SU-DHL-6 (cell line): ENCODE results near the gene PCDHGA4.
A peak's percentile ranks its signal among the peaks of the same experiment; 100 is the strongest.

Experiments used
- H2AFZ ChIP-seq: fragments of 200-600 bp; sonication (generic); 2 replicates; pipeline ENCODE4 v1.6.1; 2014; ENCODE audit warnings: low read depth, mild to moderate bottlenecking, moderate library complexity, mixed read lengths, antibody characterized with exemption, low read length; ENCODE audit not compliant: severe bottlenecking
- H3F3A ChIP-seq: fragments of 200-600 bp; shearing (Covaris generic); 2 replicates; pipeline ENCODE4 v1.6.0; 2016; ENCODE audit warnings: antibody characterized with exemption, mild to moderate bottlenecking; ENCODE audit not compliant: insufficient read depth
- H3K27ac ChIP-seq: fragments of 200-600 bp; sonication (generic); 2 replicates; pipeline ENCODE4 v1.5.1; 2016; ENCODE audit warnings: low read depth, mild to moderate bottlenecking, low read length, moderate library complexity, mixed read lengths
- H3K27me3 ChIP-seq: fragments of 200-600 bp; sonication (generic), shearing (Covaris generic); 2 replicates; pipeline ENCODE4 v1.6.0; 2014; ENCODE audit warnings: mild to moderate bottlenecking, low read length
- H3K36me3 ChIP-seq: fragments of 200-600 bp; sonication (generic); 2 replicates; pipeline ENCODE4 v1.6.1; 2014; ENCODE audit warnings: mild to moderate bottlenecking, low read length, mixed read lengths
- H3K4me2 ChIP-seq: fragments of 300-600, 200-600 bp; shearing (Covaris generic), sonication (generic); 2 replicates; pipeline ENCODE4 v1.6.0; 2014; ENCODE audit warnings: low read length, low read depth, mild to moderate bottlenecking; ENCODE audit not compliant: poor library complexity, severe bottlenecking
- H3K4me3 ChIP-seq: fragments of 200-600 bp; sonication (generic); 2 replicates; pipeline ENCODE4 v1.5.1; 2014; ENCODE audit warnings: antibody characterized with exemption, low read length, mild to moderate bottlenecking, mixed read lengths; ENCODE audit not compliant: insufficient read depth, poor library complexity, severe bottlenecking
- H3K79me2 ChIP-seq: fragments of 200-600 bp; sonication (generic); 2 replicates; pipeline ENCODE4 v1.6.1; 2014; ENCODE audit warnings: mild to moderate bottlenecking, low read length, moderate library complexity; ENCODE audit not compliant: insufficient read depth
- H3K9ac ChIP-seq: fragments of 200-600 bp; sonication (generic); 2 replicates; pipeline ENCODE4 v1.7.0; 2014; ENCODE audit warnings: mild to moderate bottlenecking, low read length
- H3K9me2 ChIP-seq: fragments of 200-600 bp; sonication (generic); replicated peaks from 2 replicates; pipeline ENCODE4 v1.6.1; 2014; ENCODE audit warnings: low read length; ENCODE audit not compliant: insufficient read depth
- H3K9me3 ChIP-seq: fragments of 200-600 bp; sonication (generic); 2 replicates; pipeline ENCODE4 v1.6.1; 2014; ENCODE audit warnings: low read length, mixed read lengths; ENCODE audit not compliant: insufficient read depth
- H4K20me1 ChIP-seq: fragments of 200-600 bp; sonication (generic); 2 replicates; pipeline ENCODE4 v1.6.1; 2014; ENCODE audit warnings: low read depth, mild to moderate bottlenecking, antibody characterized with exemption, low read length, moderate library complexity, mixed read lengths
- CTCF ChIP-seq: fragments of 200-600 bp; sonication (generic); IDR thresholded peaks from one replicate; pipeline ENCODE4 v1.5.1; 2017; ENCODE audit warnings: antibody characterized with exemption, mild to moderate bottlenecking, low read length, moderate library complexity; ENCODE audit not compliant: insufficient read depth, poor library complexity, severe bottlenecking
- EZH2phosphoT487 ChIP-seq: fragments of 200-600 bp; sonication (generic), shearing (Covaris generic); conservative IDR thresholded peaks from 2 replicates; pipeline ENCODE4 v1.6.1; 2018; ENCODE audit warnings: mild to moderate bottlenecking, antibody characterized with exemption, low read length, moderate library complexity, mixed read lengths

PCDHGA4 gene

GRCh38 chr5:141322261-141322660, 32.6 kb upstream of the PCDHGA4 start:
- Histone ChIP-seq H2AFZ (no peak overlapping the region), H3F3A (peaks cover 3% of the 10 kb centered on the region; the same call in 1 of the 2 replicates), H3K27me3 (no peaks in the 10 kb centered on the region), H4K20me1 (0 out of 2 replicates have a peak, but pooled peaks cover 5% of the 10 kb centered on the region), H3K9me2 (no peaks in the 10 kb centered on the region), H3K27ac (peak overlapping the region; percentile 25; the same call in 1 of the 2 replicates), H3K9ac (no peak overlapping the region), H3K36me3 (peaks cover 24% of the 10 kb centered on the region), H3K9me3 (peaks cover 22% of the 10 kb centered on the region), H3K4me3 (no peak overlapping the region), H3K4me2 (peak overlapping the region; percentile 78), H3K79me2 (peaks cover 31% of the 10 kb centered on the region)
- TF ChIP-seq EZH2phosphoT487 (no peak), CTCF (no peak)

DNA sequence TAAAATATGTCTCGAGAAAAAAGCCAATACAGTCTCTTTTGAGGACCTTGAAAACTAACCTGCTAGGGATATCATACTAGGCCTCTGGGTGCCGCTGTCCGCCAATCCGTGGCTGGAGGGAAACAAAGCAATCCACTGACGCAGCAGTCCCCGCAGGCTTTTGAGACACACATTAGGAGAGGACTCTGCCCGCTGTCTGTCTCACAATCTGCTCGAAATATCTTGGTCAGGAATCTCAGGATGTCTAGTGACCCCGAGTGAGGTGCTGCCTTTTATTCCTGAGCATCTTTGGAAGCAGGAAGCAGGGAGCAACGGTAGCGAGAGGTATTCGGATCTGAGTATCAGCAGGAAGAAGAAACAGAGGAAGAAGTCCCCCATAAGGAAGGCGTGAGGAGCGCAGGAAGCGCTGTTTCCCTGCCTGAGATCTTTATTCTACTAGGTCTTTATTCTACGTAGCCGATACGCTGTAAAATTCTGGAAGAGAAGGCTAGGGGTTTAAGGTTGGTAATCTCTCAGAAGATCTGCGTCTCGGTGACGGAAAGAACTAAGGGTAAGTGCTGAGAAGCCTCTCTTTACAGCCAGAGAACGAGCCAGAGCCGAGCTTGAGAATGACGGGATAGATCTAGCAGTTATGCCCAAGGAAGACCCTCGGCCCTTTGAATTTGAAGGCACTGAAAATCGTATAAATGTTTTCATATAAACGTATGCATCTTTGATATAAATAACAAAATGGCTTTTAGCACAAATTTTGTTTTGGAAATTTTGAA, 28.6 kb upstream of the PCDHGA4 start:
- Histone ChIP-seq H3K4me2 (peak overlapping the region; percentile 64), H4K20me1 (no peaks in the 10 kb centered on the region), H3K27me3 (no peaks in the 10 kb centered on the region), H3K9me3 (no peaks in the 10 kb centered on the region; the same call in 1 of the 2 replicates), H3K36me3 (no peaks in the 10 kb centered on the region), H3K9ac (peak overlapping the region; percentile 53), H2AFZ (peak overlapping the region; percentile 76), H3K79me2 (no peaks in the 10 kb centered on the region), H3F3A (peaks cover 3% of the 10 kb centered on the region; the same call in 1 of the 2 replicates), H3K9me2 (no peaks in the 10 kb centered on the region), H3K27ac (no peak overlapping the region; the same call in 1 of the 2 replicates), H3K4me3 (peak overlapping the region; percentile 50)
- no peak for TF ChIP-seq EZH2phosphoT487
- peak; percentile 53 for TF ChIP-seq CTCF

DNA sequence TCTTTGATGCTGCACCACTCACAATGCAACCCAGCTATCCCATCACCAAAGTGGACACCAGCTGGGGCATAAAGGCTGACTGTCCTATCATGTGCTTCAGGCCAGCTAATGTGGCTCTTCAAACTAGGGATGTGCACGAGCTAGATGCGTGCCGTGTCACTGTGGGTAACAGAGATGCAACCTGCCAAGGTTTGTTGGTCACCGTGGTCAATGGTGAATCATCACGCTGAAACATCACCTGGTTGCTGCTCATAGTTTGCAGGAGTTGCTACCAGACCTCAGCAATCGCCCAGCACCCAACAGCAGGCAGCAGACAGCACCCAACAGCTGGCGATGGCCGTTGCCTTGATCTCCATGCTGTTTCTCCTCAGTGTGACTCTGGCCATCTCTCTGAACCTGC, 26.6 kb upstream of the PCDHGA4 start:
- Histone ChIP-seq H3K4me2 (no peak overlapping the region), H3K36me3 (no peaks in the 10 kb centered on the region), H3K79me2 (no peaks in the 10 kb centered on the region), H3K4me3 (no peak overlapping the region), H3K9ac (no peak overlapping the region), H3K9me3 (no peaks in the 10 kb centered on the region), H3F3A (no peaks in the 10 kb centered on the region), H3K27me3 (no peaks in the 10 kb centered on the region), H3K27ac (no peak overlapping the region), H4K20me1 (no peaks in the 10 kb centered on the region), H2AFZ (no peak overlapping the region), H3K9me2 (no peaks in the 10 kb centered on the region)
- TF ChIP-seq EZH2phosphoT487 (no peak), CTCF (no peak)
